Endothelial cell of umbilical vein (primary cell): Measurements from ENCODE around the gene SPG11. TPM values are rescaled to one million over a fixed set of nuclear protein-coding genes. Genes with fewer than 3 reads are reported as not detected.
"Not testable (repeated sequence)": the region's sequence is repeated elsewhere in the genome, so short reads cannot be mapped to it uniquely, and the experiment has no call there.

ENCODE experiments used
- BruUV-seq: library from RNA; stranded (reverse); fragments of 400-500 nt; replicated peaks from 2 replicates; lab custom pipeline; 2021; lab: Mats Ljungman, UMichigan
- CTCF ChIA-PET: fragments of 300-600, 350-600 bp; sonication (Branson Sonifier 250); formaldehyde crosslinking; loops from one replicate; lab custom pipeline; 2021; ENCODE audit warnings: antibody characterized with exemption, inconsistent platforms; lab: Charles Lee
- POLR2A ChIA-PET: fragments of 300-600, 350-600 bp; sonication (Branson Sonifier 250); formaldehyde crosslinking; loops from one replicate; lab custom pipeline; 2021; ENCODE audit warnings: antibody characterized with exemption, inconsistent platforms; lab: Charles Lee
- DNase-seq: peaks from one replicate; pipeline ENCODE4 v3.0.0-alpha.2; 2011; ENCODE audit warnings: low read depth, low spot score
- FAIRE-seq: peaks from 2 replicates; lab custom pipeline; 2011; peaks lifted over from hg19 to GRCh38; lab: Jason Lieb, UNC
- H2AFZ ChIP-seq: 2 replicates; pipeline ENCODE4 v1.6.0; 2012; ENCODE audit warnings: low read depth, low read length, control low read depth, inconsistent platforms
- H3K27ac ChIP-seq: 2 replicates; pipeline ENCODE4 v1.5.1; 2011; ENCODE audit warnings: low read depth, mild to moderate bottlenecking, control low read depth, low read length, moderate library complexity; ENCODE audit not compliant: insufficient read depth
- H3K27me3 ChIP-seq, 2 experiments: 2 replicates each; pipeline versions ENCODE4 v1.6.0 to v1.6.1; 2011; ENCODE audit warnings: low read length in 2 of 2, mixed read lengths in 1 of 2; ENCODE audit not compliant: control insufficient read depth in 2 of 2, insufficient read depth in 2 of 2
- H3K36me3 ChIP-seq, 2 experiments: 2 replicates in 1 of 2; 3 replicates in 1 of 2; pipeline ENCODE4 v1.5.1; 2011; ENCODE audit warnings: low read length in 2 of 2, mild to moderate bottlenecking in 1 of 2, moderate library complexity in 1 of 2; ENCODE audit not compliant: control insufficient read depth in 2 of 2, insufficient read depth in 2 of 2; ENCODE audit errors: extremely low read depth in 1 of 2
- H3K4me1 ChIP-seq: 3 replicates; pipeline ENCODE4 v1.5.1; 2011; ENCODE audit warnings: mild to moderate bottlenecking, low read length; ENCODE audit not compliant: control insufficient read depth, insufficient read depth; ENCODE audit errors: extremely low read depth
- H3K4me2 ChIP-seq: 2 replicates; pipeline ENCODE4 v1.6.1; 2011; ENCODE audit warnings: low read length, control low read depth, mixed read lengths; ENCODE audit not compliant: insufficient read depth
- H3K4me3 ChIP-seq, 3 experiments: fragments of 200-600 bp in 1 of 3; sonication (generic), shearing (Covaris generic) in 1 of 3; replicated peaks in 1 of 3; 2 replicates each; pipeline ENCODE4 v1.5.1; 2011 to 2016; ENCODE audit warnings: control low read depth in 3 of 3, low read length in 3 of 3, mild to moderate bottlenecking in 2 of 3, inconsistent platforms in 1 of 3, low read depth in 1 of 3, moderate library complexity in 1 of 3; ENCODE audit not compliant: insufficient read depth in 1 of 3
- H3K79me2 ChIP-seq: 2 replicates; pipeline ENCODE4 v1.6.0; 2012; ENCODE audit warnings: low read length, inconsistent platforms; ENCODE audit not compliant: control insufficient read depth, insufficient read depth
- H3K9ac ChIP-seq: replicated peaks from 2 replicates; pipeline ENCODE3; 2011; ENCODE audit warnings: low read length, control low read depth; ENCODE audit not compliant: insufficient read depth; ENCODE audit errors: extremely low read depth
- H3K9me1 ChIP-seq: replicated peaks from 3 replicates; pipeline ENCODE4 v1.6.0; 2011; ENCODE audit warnings: mild to moderate bottlenecking, low read length; ENCODE audit not compliant: control insufficient read depth, insufficient read depth; ENCODE audit errors: extremely low read depth
- H3K9me3 ChIP-seq: replicated peaks from 2 replicates; pipeline ENCODE4 v1.5.1; 2012; ENCODE audit warnings: low read length, inconsistent platforms; ENCODE audit not compliant: control insufficient read depth, insufficient read depth
- H4K20me1 ChIP-seq: replicated peaks from 2 replicates; pipeline ENCODE3; 2011; ENCODE audit warnings: mild to moderate bottlenecking, low read length; ENCODE audit not compliant: control insufficient read depth, insufficient read depth; ENCODE audit errors: extremely low read depth
- CTCF ChIP-seq, 2 donors: IDR thresholded peaks; 1 replicate in 1 of 2; 2 replicates in 1 of 2; pipeline ENCODE4 v1.5.1; 2011; ENCODE audit warnings: low read length in 2 of 2, mild to moderate bottlenecking in 2 of 2, moderate library complexity in 2 of 2, control low read depth in 1 of 2, inconsistent platforms in 1 of 2, low read depth in 1 of 2; ENCODE audit not compliant: insufficient read depth in 1 of 2; ENCODE audit errors: extremely low read depth in 1 of 2
- EZH2 ChIP-seq: IDR thresholded peaks from 2 replicates; pipeline ENCODE4 v1.6.1; 2012; ENCODE audit warnings: borderline replicate concordance, low read depth, mild to moderate bottlenecking, moderate library complexity, low read length, inconsistent platforms; ENCODE audit not compliant: severe bottlenecking
- FOS ChIP-seq: IDR thresholded peaks from 2 replicates; pipeline ENCODE4 v1.6.1; 2011; ENCODE audit warnings: mild to moderate bottlenecking, low read length, moderate library complexity, borderline replicate concordance; ENCODE audit not compliant: insufficient read depth
- dilution Hi-C: fragments of 300-500 bp; cut with MboI; formaldehyde crosslinking; loops from one replicate; pipeline ENCODE4 v1.15.0; 2019; ENCODE audit warnings: low sequenced_read_pairs; ENCODE audit not compliant: extremely low pct_ligation_motif_present
- intact Hi-C: fragments of 100-400 bp; cut with micrococcal nuclease; formaldehyde crosslinking; loops from one replicate; pipeline ENCODE4 v1.10.0; 2022
- polyA plus RNA-seq, 4 experiments: library from polyadenylated mRNA; depleted of rRNA in 3 of 4; stranded (reverse) in 3 of 4; unstranded in 1 of 4; fragments of >200 nt; gene quantifications; 2 replicates each; pipeline versions ENCODE4 v1.2.1 to v1.2.3, GENCODE V29; 2011 to 2012; ENCODE audit warnings: missing spikeins in 1 of 4
- total RNA-seq: library from RNA; stranded (reverse); gene quantifications from 2 replicates; pipeline ENCODE4 v1.2.3, GENCODE V29; 2021

Gene SPG11
- total and polyA plus RNA-seq, 2 donors (not counting 3 experiments of a cell fraction or from before 2014, with no cell fraction given), result 30.7 to 53.5 TPM

DNA sequence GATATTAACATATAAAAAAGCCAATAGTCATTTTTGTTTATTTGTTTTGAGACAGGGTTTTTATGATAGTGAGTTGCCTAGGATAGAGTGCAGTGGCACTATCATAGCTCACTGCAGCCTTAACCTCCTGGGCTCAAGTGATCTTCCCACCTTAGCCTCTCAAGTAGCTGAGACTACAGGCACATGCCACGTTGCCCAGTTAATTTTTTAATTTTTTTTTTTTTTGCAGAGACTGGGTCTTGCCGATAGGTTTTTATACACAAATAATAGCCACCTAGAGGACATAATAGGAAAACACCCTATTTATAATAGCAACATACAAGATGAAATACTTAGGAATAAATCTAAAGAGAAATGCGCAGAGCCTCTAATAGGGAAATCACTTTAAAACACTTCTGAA, 113.2 kb downstream of the SPG11 start:
- FAIRE-seq (no peak), DNase-seq (peak; percentile 58)
- Histone ChIP-seq H3K9me1 (no peaks in the 10 kb centered on the region), H3K9ac (no peak overlapping the region), H3K79me2 (peaks cover 69% of the 10 kb centered on the region), H4K20me1 (no peaks in the 10 kb centered on the region), H3K9me3 (no peaks in the 10 kb centered on the region), H3K27ac (no peak overlapping the region), H2AFZ (no peak overlapping the region), H3K4me3 (no peak overlapping the region), H3K36me3 (peaks cover 11 to 12% of the 10 kb centered on the region in 2 experiments), H3K4me1 (peaks cover 10% of the 10 kb centered on the region), H3K27me3 (no peaks in the 10 kb centered on the region), H3K4me2 (no peak overlapping the region)
- ChIA-PET POLR2A (interaction anchor here (0.7 kb wide), 2 partner anchors 13 to 53 kb away, joined by 3 read pairs; no protein-coding TSS in a partner anchor), CTCF (interaction anchor here (0.6 to 1.3 kb wide), 4 partner anchors 8 to 26 kb away, joined by 3 to 4 read pairs (median 4); partner anchors contain the start of gene EIF3J)
- no TSS peak for BruUV-seq
- dilution Hi-C loops (no loop called here), intact Hi-C loops (no loop called here)
- TF ChIP-seq FOS (no peak), CTCF (IDR thresholded peaks at IDR 0.05; ENCODE audit: extremely low read depth in 1 of 2, insufficient read depth in 1 of 2, low read depth in 1 of 2, low read length in 2 of 2) (peak in 1 of 2 donors; percentile 6), EZH2 (no peak)

- CTCF ChIA-PET, result interaction anchor here (1.2 to 1.3 kb wide), 2 partner anchors 12 to 21 kb away, joined by 3 to 4 read pairs; partner anchors contain the start of gene EIF3J
- DNase-seq, H2AFZ ChIP-seq, H3K36me3 ChIP-seq, H3K27me3 ChIP-seq, H3K27ac ChIP-seq, H3K4me2 ChIP-seq, H3K9ac ChIP-seq, POLR2A ChIA-PET, H3K4me3 ChIP-seq, intact Hi-C loops, H3K4me1 ChIP-seq, H3K9me1 ChIP-seq, H3K9me3 ChIP-seq, H4K20me1 ChIP-seq, BruUV-seq, dilution Hi-C loops, FAIRE-seq: not testable (repeated sequence)
- peaks cover 79% of the 10 kb centered on the region for H3K79me2 ChIP-seq
Observed at GRCh38 chr15:44549152-44549551, 114.3 kb downstream of the SPG11 start.
